HG02798 (cell line): ENCODE measurements around the gene GTPBP8.

Experiments
- ATAC-seq: cut with Tn5 transposase; IDR thresholded peaks from one replicate; pipeline ENCODE4 v1.9.1; 2021; ENCODE audit warnings: mild to moderate bottlenecking; ENCODE audit not compliant: unreplicated experiment, poor library complexity

Gene GTPBP8

GRCh38 chr3:112990672-112991602 lies at the start of gene GTPBP8:
Gene GTPBP8 (plus strand): TSS chr3:112990984. CDS start chr3:112991000, 16 bp downstream.
- ATAC-seq = peak; percentile 95

- ATAC-seq = no peak
Measured at GRCh38 chr3:112948346-112948838, 42.4 kb upstream of the GTPBP8 start.

GRCh38 chr3:112956351-112956750 lies 34.4 kb upstream of the GTPBP8 start:
- ATAC-seq = no peak

GRCh38 chr3:112958811-112959560 lies 31.8 kb upstream of the GTPBP8 start:
- peak; percentile 80 for ATAC-seq

DNA sequence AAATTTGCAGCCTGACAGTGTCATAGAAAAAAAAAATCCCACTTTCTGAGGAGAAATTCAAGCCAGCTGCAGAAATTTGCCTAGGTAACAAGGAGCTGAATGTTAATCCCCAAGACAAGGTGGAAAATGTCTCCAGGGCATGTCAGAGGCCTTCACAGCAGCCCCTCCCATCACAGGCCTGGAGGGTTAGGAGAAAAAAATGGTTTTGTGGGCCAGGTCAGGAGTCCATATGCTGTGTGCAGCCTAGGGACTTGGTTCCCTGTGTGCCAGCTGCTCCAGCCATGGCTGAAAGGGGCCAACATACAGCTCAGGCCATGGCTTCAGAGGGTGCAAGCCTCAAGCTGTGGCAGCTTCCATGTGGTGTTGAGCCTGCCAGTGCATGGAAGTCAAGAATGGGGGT lies 27.1 kb upstream of the GTPBP8 start:
- no peak for ATAC-seq

DNA sequence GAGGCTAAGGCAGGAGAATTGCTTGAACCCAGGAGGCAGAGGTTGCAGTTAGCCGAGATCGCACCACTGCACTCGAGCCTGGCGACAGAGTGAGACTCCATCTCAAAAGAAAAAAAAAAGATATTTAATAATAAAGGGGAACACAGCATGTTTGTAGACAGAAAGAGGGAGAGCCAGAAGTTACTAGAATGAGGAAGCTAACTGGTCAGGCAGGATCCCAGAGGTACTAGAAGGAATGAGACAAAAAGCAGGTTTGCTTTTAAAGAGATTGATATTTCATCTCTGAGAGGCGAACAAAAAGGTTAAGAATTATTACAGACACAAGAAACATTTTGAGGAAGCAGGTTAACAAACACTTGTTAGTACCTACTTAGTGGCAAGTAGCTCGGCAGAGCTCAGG lies 25.1 kb upstream of the GTPBP8 start:
- ATAC-seq = no peak

- no peak for ATAC-seq
Measured at GRCh38 chr3:112966633-112967032, 24.2 kb upstream of the GTPBP8 start.

DNA sequence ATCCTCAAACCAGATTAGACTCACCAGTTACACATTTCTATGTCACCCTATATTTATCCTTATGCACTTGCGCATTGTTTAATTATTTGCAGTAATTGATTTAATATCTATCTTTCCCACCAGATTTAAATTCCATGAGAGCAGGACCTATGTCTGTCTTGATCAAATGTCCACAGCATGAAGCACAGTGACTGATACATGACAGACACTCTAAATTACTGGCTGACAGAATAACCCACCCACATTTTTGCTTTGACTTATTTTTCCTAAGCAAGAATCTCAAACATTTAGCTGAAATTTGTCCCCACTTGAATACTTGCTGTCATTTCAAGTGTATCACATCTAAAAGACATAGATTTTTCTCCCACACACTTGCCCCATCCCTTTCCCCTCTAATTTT lies 23.4 kb upstream of the GTPBP8 start:
- ATAC-seq = no peak

DNA sequence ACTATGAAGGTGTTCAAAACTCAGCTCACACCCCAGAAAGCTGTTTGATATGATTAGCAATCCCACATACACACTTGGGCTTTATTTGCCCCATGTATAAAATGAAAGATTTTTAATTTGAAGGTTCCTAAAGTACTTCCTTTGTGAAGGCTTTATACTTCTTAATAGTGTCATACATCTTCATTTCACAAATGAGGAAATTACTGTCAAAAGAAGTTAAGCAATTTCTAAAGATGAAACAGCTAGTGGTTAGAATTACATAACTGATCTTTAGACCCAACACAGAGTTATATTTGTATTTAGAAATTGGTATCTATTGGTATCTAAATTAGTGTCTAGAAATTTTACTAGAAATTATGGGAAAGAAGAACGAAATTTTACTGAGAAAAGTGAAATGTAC lies 23.0 kb upstream of the GTPBP8 start:
- no peak for ATAC-seq

GRCh38 chr3:112972158-112972557 lies 18.6 kb upstream of the GTPBP8 start:
- ATAC-seq = no peak

- peak; percentile 88 for ATAC-seq
Measured at GRCh38 chr3:112973325-112974177, 17.2 kb upstream of the GTPBP8 start.

DNA sequence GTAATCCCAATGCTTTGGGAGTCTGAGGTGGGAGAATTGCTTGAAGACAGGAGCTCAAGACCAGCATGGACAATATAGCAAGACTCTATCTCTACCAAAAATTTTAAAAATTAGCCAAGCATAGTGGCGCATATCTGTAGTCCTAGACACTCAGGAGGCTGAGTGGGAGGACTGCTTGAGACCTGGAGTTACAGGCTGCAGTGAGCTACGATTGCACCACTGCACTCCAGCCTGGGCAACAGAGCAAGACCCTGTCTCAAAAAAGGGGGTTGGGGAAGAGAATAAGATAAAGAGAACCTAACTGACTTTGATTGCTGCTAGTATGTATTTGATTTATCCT lies 16.6 kb upstream of the GTPBP8 start:
- ATAC-seq = peak; percentile 35

GRCh38 chr3:112974894-112975293 lies 15.9 kb upstream of the GTPBP8 start, which contains the start of gene CD200R1:
Gene CD200R1 (minus strand): TSS chr3:112975103. CDS start chr3:112974857, 246 bp downstream.
- ATAC-seq = no peak

GRCh38 chr3:112976001-112976400 lies 14.8 kb upstream of the GTPBP8 start:
- ATAC-seq = no peak

- ATAC-seq = no peak
Measured at GRCh38 chr3:112976953-112977352, 13.8 kb upstream of the GTPBP8 start.

DNA sequence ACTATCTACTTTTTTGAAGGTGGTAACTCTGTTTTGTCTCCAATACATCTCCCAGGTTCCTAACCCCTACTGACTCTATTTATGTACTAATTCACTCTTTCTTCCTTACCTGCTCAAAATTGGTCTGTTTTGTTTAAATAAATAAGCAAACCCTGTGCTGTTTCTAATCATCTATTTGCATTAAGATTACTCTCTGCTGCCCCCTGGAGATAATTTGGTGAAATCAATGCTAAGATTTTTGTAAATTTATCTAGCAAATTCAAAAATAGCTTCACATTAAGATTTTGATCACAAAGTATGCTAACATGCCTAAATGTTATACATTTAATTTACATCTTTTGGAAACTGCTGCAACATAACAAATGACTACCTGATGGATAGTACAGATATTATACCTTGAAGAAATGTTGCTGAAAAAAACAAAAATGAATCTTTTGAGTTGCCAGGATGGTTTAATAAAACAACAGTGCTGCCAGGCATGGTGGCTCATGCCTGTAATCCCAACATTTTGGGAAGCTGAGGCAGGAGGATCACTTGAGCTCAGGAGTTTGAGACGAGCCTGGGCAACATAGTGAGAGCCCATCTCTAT lies 11.4 kb upstream of the GTPBP8 start:
- ATAC-seq = no peak

DNA sequence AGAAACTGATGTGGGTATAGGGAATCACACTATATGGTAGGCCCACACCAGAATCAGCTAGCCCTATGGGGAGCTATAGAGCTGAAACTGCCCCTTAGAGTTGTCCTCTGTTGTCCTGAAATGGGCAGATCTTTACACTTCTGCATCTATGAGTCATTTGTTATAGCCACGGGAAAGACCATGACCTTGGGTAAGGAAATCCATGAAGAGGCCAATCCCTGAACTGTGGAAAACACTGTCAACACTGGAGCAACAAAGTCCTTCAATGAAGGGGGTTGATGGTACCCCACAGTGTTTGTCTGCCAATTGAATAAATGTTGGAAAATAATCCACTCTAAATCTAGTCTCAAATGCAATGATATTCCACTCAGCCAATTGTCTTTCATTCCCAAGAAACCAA lies 10.7 kb upstream of the GTPBP8 start:
- ATAC-seq = no peak

GRCh38 chr3:112982710-112983109 lies 8.1 kb upstream of the GTPBP8 start:
- no peak for ATAC-seq

DNA sequence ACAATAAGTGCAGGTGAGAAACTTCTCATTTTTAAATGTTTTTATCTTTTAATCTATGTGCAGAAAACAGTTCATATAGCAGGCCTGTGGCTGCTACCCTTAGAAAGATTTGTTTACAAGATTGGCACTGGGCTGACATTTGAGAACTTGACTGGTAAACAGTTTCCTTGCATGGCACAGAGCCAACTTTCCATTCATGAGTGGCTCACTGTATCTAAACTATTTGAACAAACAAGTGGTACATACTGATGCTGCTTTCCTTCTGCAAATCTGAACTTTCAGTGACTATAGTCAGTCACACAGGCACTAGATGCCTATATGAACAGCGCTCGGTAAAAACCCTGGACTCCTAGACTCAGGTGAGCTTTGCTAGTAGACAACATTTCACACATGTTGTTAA lies 6.3 kb upstream of the GTPBP8 start:
- ATAC-seq = no peak
